ENCODE data around the gene PHF19. TPM values are rescaled to one million over a fixed set of nuclear protein-coding genes. Genes with fewer than 3 reads are reported as not detected.

The PHF19 gene
- total and polyA plus RNA-seq, 2 of the 8 experiments (the other 6 are each of a cell fraction or from before 2014, with no cell fraction given): 28.2 to 31.8 TPM

GRCh38 chr9:120851449-120851848, 25.5 kb downstream of the PHF19 start:
- Histone ChIP-seq H4K5ac (ENCODE audit: insufficient read length, low read depth, low read length) (no peak overlapping the region), H2BK120ac (replicated peaks; ENCODE audit: low read depth, low read length) (no peak overlapping the region), H3K36me3 (ENCODE audit: control insufficient read depth in 2 of 4, insufficient read depth in 4 of 4, low read length in 3 of 4) (peaks cover 0 to 4% (median 0%) of the 10 kb centered on the region in 4 experiments; a peak in 1 of 8 replicates), H2AFZ (ENCODE audit: low read length) (no peak overlapping the region), H3K23ac (ENCODE audit: insufficient read length) (no peak overlapping the region), H2BK15ac (ENCODE audit: low read length) (peak overlapping the region; percentile 73; the same call in 1 of the 2 replicates), H2BK20ac (ENCODE audit: low read length) (peak overlapping the region; percentile 2; the same call in 1 of the 2 replicates), H4K8ac (ENCODE audit: extremely low read depth, insufficient read depth, low read length) (no peak overlapping the region), H2BK5ac (ENCODE audit: low read depth, low read length) (peak overlapping the region; percentile 27; the same call in 1 of the 2 replicates), H4K20me1 (replicated peaks in 1 of 2; ENCODE audit: control insufficient read depth in 1 of 2, insufficient read depth in 2 of 2, low read length in 2 of 2) (no peaks in the 10 kb centered on the region), H3K9me3 (ENCODE audit: insufficient read depth in 2 of 2, low read depth in 1 of 2, low read length in 1 of 2) (no peaks in the 10 kb centered on the region), H2BK12ac (ENCODE audit: low read depth, low read length) (peak overlapping the region; percentile 93), H3K27ac (ENCODE audit: low read depth, low read length) (peak overlapping the region; percentile 26; the same call in 1 of the 2 replicates), H3K4me2 (ENCODE audit: insufficient read depth in 1 of 2, low read depth in 2 of 2, low read length in 2 of 2) (peak overlapping the region in 1 of 2 experiments; percentile 42; a peak in 2 of 4 replicates), H3K18ac (ENCODE audit: extremely low read depth, low read length) (peak overlapping the region; percentile 62; the same call in 1 of the 2 replicates), H2AK5ac (ENCODE audit: low read depth, low read length) (no peak overlapping the region), H3K4ac (replicated peaks; ENCODE audit: insufficient read length, low read depth, low read length) (no peak overlapping the region), H3K56ac (replicated peaks; ENCODE audit: insufficient read length, low read depth, low read length) (no peak overlapping the region), H3K4me3 (ENCODE audit: extremely low read depth in 1 of 4, insufficient read depth in 2 of 4, low read depth in 3 of 4, low read length in 4 of 4) (no peak overlapping the region), H3K9ac (replicated peaks in 1 of 4; ENCODE audit: extremely low read depth in 1 of 4, low read depth in 3 of 4, low read length in 3 of 4) (no peak overlapping the region), H3K79me1 (ENCODE audit: low read depth, low read length) (no peaks in the 10 kb centered on the region), H3K79me2 (ENCODE audit: control insufficient read depth in 1 of 2, insufficient read depth in 2 of 2, low read length in 2 of 2) (no peaks in the 10 kb centered on the region), H3K14ac (ENCODE audit: insufficient read length) (no peak overlapping the region), H3K27me3 (replicated peaks in 1 of 4; ENCODE audit: control insufficient read depth in 3 of 4, extremely low read depth in 1 of 4, insufficient read depth in 3 of 4, low read length in 3 of 4) (no peaks in the 10 kb centered on the region; a peak in 1 of 7 replicates), H3K23me2 (ENCODE audit: low read depth, low read length) (no peaks in the 10 kb centered on the region), H3K4me1 (replicated peaks in 1 of 4; ENCODE audit: control insufficient read depth in 3 of 4, insufficient read depth in 4 of 4, low read length in 3 of 4) (peaks cover 0 to 20% (median 15%) of the 10 kb centered on the region in 4 experiments; a peak in 6 of 7 replicates), H4K91ac (replicated peaks; ENCODE audit: insufficient read length, low read length) (no peak overlapping the region)
- ChIA-PET POLR2A (ENCODE audit: partially characterized antibody) (interaction anchor here (1.0 to 11.0 kb wide), 5 partner anchors 9 to 91 kb away, joined by 3 to 61 read pairs (median 3); no protein-coding TSS in a partner anchor), CTCF (ENCODE audit: partially characterized antibody) (interaction anchor here (8.5 kb wide), 1 partner anchor 14 kb away, joined by 70 read pairs; no protein-coding TSS in a partner anchor)
- DNase-seq (ENCODE audit: low read depth in 1 of 2, low spot score in 2 of 2) (no peak), FAIRE-seq (no peak)
- 100% methylated on average over 1 of the region's 1 CpG; no CpG with 5 or more reads in 1 of the 2 experiments for WGBS, 2 experiments (ENCODE audit: extremely low coverage in 1 of 2, insufficient coverage in 1 of 2, insufficient read length in 1 of 2, insufficient replicate concordance in 2 of 2, low coverage in 1 of 2, low lambda C conversion rate in 2 of 2, missing lambda C conversion rate in 1 of 2)
- TF ChIP-seq TCF12 (IDR thresholded peaks at IDR 0.05; ENCODE audit: low read depth, low read length) (no peak), FOSL1 (IDR thresholded peaks at IDR 0.05; ENCODE audit: insufficient read depth, low read depth, low read length) (no peak), CEBPB (IDR thresholded peaks at IDR 0.05; ENCODE audit: low read depth, low read length) (no peak), EZH2 (IDR thresholded peaks at IDR 0.05; ENCODE audit: low read depth, low read length, severe bottlenecking) (no peak), SRF (IDR thresholded peaks at IDR 0.05; ENCODE audit: low read depth, low read length) (no peak), YY1 (IDR thresholded peaks at IDR 0.05; ENCODE audit: low read depth, low read length) (no peak), CREB1 (IDR thresholded peaks at IDR 0.05) (no peak), POLR2AphosphoS5 (IDR thresholded peaks at IDR 0.05; ENCODE audit: low read depth, low read length) (no peak), RXRA (IDR thresholded peaks at IDR 0.05; ENCODE audit: insufficient read depth, low read depth, low read length) (no peak), KDM1A (IDR thresholded peaks at IDR 0.05; ENCODE audit: borderline replicate concordance, low read length) (no peak), RNF2 (IDR thresholded peaks at IDR 0.05; ENCODE audit: borderline replicate concordance, low read depth, low read length, missing control alignments, poor library complexity, severe bottlenecking) (no peak), CHD1 (IDR thresholded peaks at IDR 0.05; ENCODE audit: low read depth, low read length) (no peak), RBBP5 (IDR thresholded peaks at IDR 0.05; ENCODE audit: borderline replicate concordance, low read depth, low read length) (no peak)
